Right atrium auricular region (tissue), 2 donors: Measurements from ENCODE around the gene NUP188. TPM values are rescaled to one million over a fixed set of nuclear protein-coding genes. Genes with fewer than 3 reads are reported as not detected.

Experiments
- DNase-seq: peaks from one replicate; pipeline ENCODE4 v3.0.0-alpha.2; 2019; ENCODE audit warnings: low spot score
- H3K27ac ChIP-seq, 2 donors: fragments of 200-600 bp; sonication (generic); 1 replicate in 1 of 2; 2 replicates in 1 of 2; pipeline ENCODE4 v1.5.1; 2016 to 2019
- H3K27me3 ChIP-seq, 2 donors: fragments of 200-600 bp; sonication (generic); one replicate each; pipeline versions ENCODE4 v1.5.1 to v1.6.0; 2017 to 2019
- H3K36me3 ChIP-seq: fragments of 200-600 bp; sonication (generic); one replicate; pipeline ENCODE4 v1.5.1; 2016
- H3K4me1 ChIP-seq, 2 donors: fragments of 200-600 bp; sonication (generic); one replicate each; pipeline versions ENCODE4 v1.5.1 to v1.6.0; 2017 to 2019
- H3K4me3 ChIP-seq, 2 donors: fragments of 200-600 bp; sonication (generic); 1 replicate in 1 of 2; 2 replicates in 1 of 2; pipeline ENCODE4 v1.5.1; 2017 to 2019; ENCODE audit warnings: mild to moderate bottlenecking in 1 of 2, moderate library complexity in 1 of 2
- H3K9me3 ChIP-seq, 2 donors: fragments of 200-600 bp; sonication (generic); one replicate each; pipeline ENCODE4 v1.5.1; 2019
- CTCF ChIP-seq, 2 donors: fragments of 200-600 bp; sonication (generic); IDR thresholded peaks; one replicate each; pipeline ENCODE4 v1.5.1; 2019; ENCODE audit warnings: antibody characterized with exemption in 2 of 2
- total RNA-seq, 2 donors: library from RNA; depleted of rRNA; stranded (reverse); fragments of >200 nt; gene quantifications; one replicate each; pipeline ENCODE4 v1.1.0, GENCODE V29; 2016

NUP188 gene
- total RNA-seq, 2 donors from 2014 or later: 23.5 to 26.8 TPM

- no peaks in the 10 kb centered on the region for H3K9me3 ChIP-seq
- H3K4me1 ChIP-seq: peaks cover 0 to 22% of the 10 kb centered on the region in 2 donors
- no peaks in the 10 kb centered on the region for H3K27me3 ChIP-seq
- TF ChIP-seq CTCF (IDR thresholded peaks at IDR 0.05): no peak
- peaks cover 3% of the 10 kb centered on the region for H3K36me3 ChIP-seq
- no peak for DNase-seq
- no peak overlapping the region for H3K4me3 ChIP-seq
- H3K27ac ChIP-seq: no peak overlapping the region
Measured at GRCh38 chr9:129022037-129022436, 74.5 kb downstream of the NUP188 start.

DNA sequence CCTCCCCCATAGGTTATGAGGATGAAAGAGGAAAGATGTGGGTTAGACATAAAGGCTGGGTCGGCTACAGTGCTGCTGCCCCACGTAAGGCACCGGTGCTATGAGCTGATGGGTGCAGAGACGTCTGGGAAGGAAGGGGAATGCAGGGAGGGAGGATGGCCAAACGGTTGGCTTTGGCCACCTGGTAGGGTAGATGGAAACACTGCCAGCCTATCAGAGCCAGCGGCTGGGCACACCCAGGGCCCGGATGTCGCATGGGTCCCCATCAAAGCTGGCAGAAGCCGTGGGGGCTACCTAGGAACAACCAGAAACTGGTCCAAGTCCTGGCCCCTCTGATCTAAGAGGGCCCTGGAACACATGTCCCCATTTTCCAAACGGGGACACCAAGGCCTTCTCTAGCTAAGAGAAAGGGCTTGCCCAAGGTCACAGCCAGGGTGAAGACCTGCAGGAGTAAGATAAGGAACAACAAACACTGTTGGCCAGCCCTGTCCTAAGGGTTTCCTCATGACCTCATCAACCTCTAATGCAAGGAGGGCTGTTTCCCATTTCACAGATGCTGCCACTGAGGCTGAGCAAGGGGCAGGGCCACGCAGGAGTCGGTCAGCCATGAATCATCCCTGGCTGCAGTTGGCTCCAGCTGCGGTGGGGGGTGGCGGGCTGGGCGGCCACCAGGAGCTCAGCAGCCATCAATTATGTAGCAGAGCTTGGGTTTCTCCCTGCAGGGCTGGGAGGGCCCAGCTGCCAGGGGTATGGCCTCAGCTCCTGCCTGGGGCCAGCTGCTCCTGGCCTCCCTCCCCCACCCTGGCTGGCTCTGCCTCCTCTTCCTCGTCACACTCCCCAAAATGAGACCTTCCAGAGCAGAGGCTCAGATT lies 75.8 kb downstream of the NUP188 start:
- peak; percentile 72 for DNase-seq
- Histone ChIP-seq H3K4me3 (no peak overlapping the region), H3K27ac (peak overlapping the region in 1 of 2 donors; percentile 39), H3K36me3 (no peaks in the 10 kb centered on the region), H3K9me3 (no peaks in the 10 kb centered on the region), H3K27me3 (no peaks in the 10 kb centered on the region), H3K4me1 (peaks cover 0 to 30% of the 10 kb centered on the region in 2 donors)
- TF ChIP-seq CTCF (IDR thresholded peaks at IDR 0.05): no peak

DNA sequence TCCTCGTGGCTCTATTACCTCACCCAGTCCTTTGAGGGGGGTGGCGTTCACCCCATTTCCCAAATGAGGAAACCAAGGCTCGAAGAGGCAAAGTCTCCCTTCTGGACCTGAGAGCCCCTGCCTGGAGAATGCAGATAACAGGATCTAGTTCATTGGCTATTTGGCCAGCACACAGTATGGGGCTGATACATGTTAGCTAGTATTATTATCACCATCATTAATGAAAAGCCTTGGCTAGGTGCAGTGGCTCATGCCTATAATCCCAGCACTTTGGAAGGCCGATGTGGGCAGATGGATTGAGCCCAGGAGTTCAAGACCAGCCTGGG lies 76.4 kb downstream of the NUP188 start:
- Histone ChIP-seq H3K4me1 (peaks cover 0 to 30% of the 10 kb centered on the region in 2 donors), H3K27ac (peak overlapping the region in 1 of 2 donors; percentile 39)

DNA sequence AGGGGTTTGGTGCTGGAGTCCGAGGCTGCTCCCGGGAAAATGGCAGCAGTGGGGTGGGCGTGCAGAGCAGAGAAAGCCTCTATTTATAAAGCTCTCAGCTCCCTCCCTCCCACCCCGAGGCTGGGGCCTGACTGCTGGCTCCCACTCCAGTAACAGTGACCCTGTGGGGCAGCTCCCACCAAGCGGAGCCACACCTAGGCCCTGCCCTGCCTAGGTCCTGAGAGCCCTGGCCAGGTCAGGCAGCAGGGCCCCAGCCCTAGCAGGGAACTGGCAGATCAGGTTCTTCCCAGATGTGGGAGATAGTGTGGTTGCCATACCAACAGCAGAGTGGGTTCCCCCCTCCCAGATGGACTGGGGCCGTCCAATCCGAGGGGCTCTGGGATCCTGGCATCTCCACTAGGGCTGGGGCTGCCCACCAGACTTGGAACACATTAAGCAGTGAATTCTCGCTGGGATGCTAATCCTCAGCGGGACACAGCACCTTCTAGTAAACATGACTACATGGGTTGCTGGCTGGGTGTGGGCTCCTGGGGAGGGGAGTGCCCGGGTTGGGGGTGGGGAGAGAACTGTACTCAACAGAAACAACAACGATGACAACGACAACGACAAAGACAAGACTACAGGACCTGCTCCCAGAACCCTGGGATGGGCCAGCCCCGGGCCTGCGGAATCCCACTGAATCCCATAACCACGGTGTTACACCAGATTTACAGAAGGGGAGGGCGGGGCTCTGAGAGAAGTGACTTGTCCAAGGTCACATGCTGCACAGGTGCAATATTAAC lies 79.1 kb downstream of the NUP188 start:
- Histone ChIP-seq H3K4me3 (peak overlapping the region in 1 of 2 donors; percentile 85), H3K9me3 (no peaks in the 10 kb centered on the region), H3K27ac (peak overlapping the region; percentile 55 to 71), H3K4me1 (peaks cover 0 to 30% of the 10 kb centered on the region in 2 donors), H3K36me3 (no peaks in the 10 kb centered on the region), H3K27me3 (no peaks in the 10 kb centered on the region)
- DNase-seq: no peak
- no peak for TF ChIP-seq CTCF (IDR thresholded peaks at IDR 0.05)

More for the DNA sequence above, 76.4 kb downstream of the NUP188 start:
- TF ChIP-seq CTCF (IDR thresholded peaks at IDR 0.05): no peak
- no peak overlapping the region for H3K4me3 ChIP-seq
- no peaks in the 10 kb centered on the region for H3K36me3 ChIP-seq
- no peak for DNase-seq
- H3K27me3 ChIP-seq: no peaks in the 10 kb centered on the region
- no peaks in the 10 kb centered on the region for H3K9me3 ChIP-seq

DNA sequence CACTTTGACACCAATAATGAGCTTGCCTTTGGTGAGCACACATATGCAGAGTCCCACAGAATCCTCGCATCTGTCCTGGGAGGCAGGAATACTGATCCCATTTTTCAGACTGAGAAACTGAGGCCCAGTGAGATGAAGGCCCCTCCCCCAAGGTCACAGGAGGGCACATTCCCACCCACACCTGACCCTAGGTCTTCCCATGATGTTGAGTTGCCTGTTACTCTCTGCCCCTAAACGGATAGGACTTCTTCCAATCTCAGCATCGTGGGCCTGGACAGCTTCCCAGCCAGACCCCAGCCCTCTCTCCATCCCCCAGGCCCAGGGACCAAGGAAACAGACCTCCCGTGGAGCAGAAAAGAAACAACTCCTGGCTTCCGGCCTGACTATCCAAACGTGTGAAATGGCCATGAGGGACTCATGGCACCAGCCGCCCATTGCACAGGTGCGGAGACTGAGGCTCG lies 79.8 kb downstream of the NUP188 start:
- Histone ChIP-seq H3K27ac (peak overlapping the region; percentile 55 to 71), H3K4me1 (peaks cover 0 to 30% of the 10 kb centered on the region in 2 donors), H3K27me3 (no peaks in the 10 kb centered on the region), H3K9me3 (no peaks in the 10 kb centered on the region), H3K4me3 (peak overlapping the region; percentile 54 to 85), H3K36me3 (no peaks in the 10 kb centered on the region)
- no peak for DNase-seq
- TF ChIP-seq CTCF (IDR thresholded peaks at IDR 0.05): no peak
